Fibroblast of the aortic adventitia (primary cell): ENCODE measurements around the gene SMARCA1. TPM values are rescaled to one million over a fixed set of nuclear protein-coding genes. Genes with fewer than 3 reads are reported as not detected.

ENCODE experiments used
- DNase-seq: peaks from one replicate; pipeline ENCODE4 v3.0.0-alpha.2; 2010; ENCODE audit warnings: low read depth
- H3K4me3 ChIP-seq: 2 replicates; pipeline ENCODE4 v1.5.1; 2011; ENCODE audit warnings: low read depth, mild to moderate bottlenecking, control low read depth, low read length, moderate library complexity
- CTCF ChIP-seq: IDR thresholded peaks from 2 replicates; pipeline ENCODE4 v1.5.1; 2011; ENCODE audit warnings: mild to moderate bottlenecking, low read length, control low read depth, inconsistent platforms; ENCODE audit not compliant: insufficient read depth
- small RNA-seq: library from RNA; depleted of rRNA; stranded (forward); fragments of <200 nt; gene quantifications from one replicate; pipeline ENCODE3, GENCODE V24; 2012
- total RNA-seq: library from RNA; depleted of rRNA; stranded (reverse); fragments of >200 nt; gene quantifications from 2 replicates; pipeline ENCODE4 v1.2.3, GENCODE V29; 2012; ENCODE audit warnings: low replicate concordance

The SMARCA1 gene
- total RNA-seq, 1 donor = 62.5 TPM

GRCh38 chrX:129433461-129433860 is 89.8 kb downstream of the SMARCA1 start:
- no peak for DNase-seq
- H3K4me3 ChIP-seq = no peak overlapping the region
- no peak for TF ChIP-seq CTCF

GRCh38 chrX:129427267-129427666 is 96.0 kb downstream of the SMARCA1 start:
- H3K4me3 ChIP-seq = no peak overlapping the region
- no peak for DNase-seq
- TF ChIP-seq CTCF = no peak

- no peak for TF ChIP-seq CTCF
- no peak for DNase-seq
- H3K4me3 ChIP-seq = no peak overlapping the region
Observed at GRCh38 chrX:129423191-129423590, 100.1 kb downstream of the SMARCA1 start.

GRCh38 chrX:129404670-129405008 is 118.7 kb downstream of the SMARCA1 start:
- no peak for TF ChIP-seq CTCF
- H3K4me3 ChIP-seq = no peak overlapping the region

GRCh38 chrX:129403974-129404669 is 119.2 kb downstream of the SMARCA1 start:
- no peak for TF ChIP-seq CTCF
- DNase-seq = no peak
- H3K4me3 ChIP-seq = no peak overlapping the region

More at GRCh38 chrX:129404670-129405008, 118.7 kb downstream of the SMARCA1 start:
- DNase-seq = no peak

Small RNA genes within 50 kb of the gene (small RNA-seq; reads per million reads assigned to genes)
- gene RF01169 (not detected), gene RNA5SP513 (not detected), gene RPS26P56 (not detected)

Other genes with a start within 250 kb of the SMARCA1 start
- gene OCRL, start 16.8 kb upstream of the SMARCA1 start, total RNA-seq = 11.4 and 24.2 TPM in 2 replicates
- 0.54 and 3.8 TPM in 2 replicates for gene APLN, start 131.5 kb upstream of the SMARCA1 start, total RNA-seq
- gene XPNPEP2, start 215.5 kb upstream of the SMARCA1 start, total RNA-seq = 3.6 and 5.7 TPM in 2 replicates